NCI-H446 treated with DMSO at 0.1 percent for 48 hours (cell line): ENCODE results near the gene NTPCR.
"Not testable (repeated sequence)": the region's sequence is repeated elsewhere in the genome, so short reads cannot be mapped to it uniquely, and the experiment has no call there.

Experiments
- DNase-seq: peaks from one replicate; lab custom pipeline; 2025; lab: John Stamatoyannopoulos, UW

The NTPCR gene

DNA sequence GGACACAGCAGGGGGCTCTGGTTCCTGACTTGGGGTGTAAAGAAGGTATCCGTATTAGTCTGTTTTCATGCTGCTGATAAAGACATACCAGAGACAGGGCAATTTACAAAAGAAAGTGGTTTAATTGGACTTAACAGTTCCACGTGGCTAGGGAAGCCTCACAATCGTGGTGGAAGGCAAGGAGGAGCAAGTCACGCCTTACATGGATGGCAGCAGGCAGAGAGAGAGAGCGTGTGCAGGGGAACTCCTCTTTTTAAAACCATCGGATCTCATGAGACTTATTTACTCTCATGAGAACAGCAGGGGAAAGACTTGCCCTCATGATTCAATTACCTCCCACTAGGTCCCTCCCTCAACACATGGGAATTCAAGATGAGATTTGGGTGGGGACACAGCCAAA lies 23.2 kb upstream of the NTPCR start:
- DNase-seq: not testable (repeated sequence)

DNA sequence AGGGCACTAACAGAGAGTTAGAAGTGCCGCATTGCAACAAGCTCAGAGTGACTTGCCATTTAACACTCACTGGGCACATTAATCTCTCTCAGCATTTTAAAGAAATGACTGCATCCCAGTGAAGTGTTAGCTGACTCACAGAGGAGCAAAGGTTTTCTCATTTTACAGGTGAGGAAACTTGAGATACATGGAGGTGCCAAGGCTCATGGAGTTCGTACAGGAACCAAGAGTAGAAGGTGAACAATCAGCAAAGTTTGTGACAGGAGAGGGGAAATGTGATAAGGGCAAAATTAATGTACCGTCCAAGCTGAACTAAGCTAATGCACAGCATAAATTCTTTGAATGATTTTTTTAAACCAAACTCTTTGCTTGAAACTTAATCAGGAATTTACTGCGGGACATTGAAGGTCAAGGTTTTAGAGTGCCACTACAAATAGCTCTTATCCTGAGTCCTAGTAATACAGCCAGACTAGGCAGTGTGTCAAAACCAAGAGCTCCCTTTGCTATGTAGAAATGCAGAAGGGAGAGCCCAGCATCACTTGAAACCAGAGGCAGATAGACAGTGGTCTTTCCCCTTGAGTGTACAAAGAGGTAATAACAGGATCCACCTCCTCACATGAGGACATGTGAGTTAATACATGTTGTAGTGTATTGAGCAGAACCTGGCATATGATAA lies 22.4 kb upstream of the NTPCR start:
- no peak for DNase-seq

DNA sequence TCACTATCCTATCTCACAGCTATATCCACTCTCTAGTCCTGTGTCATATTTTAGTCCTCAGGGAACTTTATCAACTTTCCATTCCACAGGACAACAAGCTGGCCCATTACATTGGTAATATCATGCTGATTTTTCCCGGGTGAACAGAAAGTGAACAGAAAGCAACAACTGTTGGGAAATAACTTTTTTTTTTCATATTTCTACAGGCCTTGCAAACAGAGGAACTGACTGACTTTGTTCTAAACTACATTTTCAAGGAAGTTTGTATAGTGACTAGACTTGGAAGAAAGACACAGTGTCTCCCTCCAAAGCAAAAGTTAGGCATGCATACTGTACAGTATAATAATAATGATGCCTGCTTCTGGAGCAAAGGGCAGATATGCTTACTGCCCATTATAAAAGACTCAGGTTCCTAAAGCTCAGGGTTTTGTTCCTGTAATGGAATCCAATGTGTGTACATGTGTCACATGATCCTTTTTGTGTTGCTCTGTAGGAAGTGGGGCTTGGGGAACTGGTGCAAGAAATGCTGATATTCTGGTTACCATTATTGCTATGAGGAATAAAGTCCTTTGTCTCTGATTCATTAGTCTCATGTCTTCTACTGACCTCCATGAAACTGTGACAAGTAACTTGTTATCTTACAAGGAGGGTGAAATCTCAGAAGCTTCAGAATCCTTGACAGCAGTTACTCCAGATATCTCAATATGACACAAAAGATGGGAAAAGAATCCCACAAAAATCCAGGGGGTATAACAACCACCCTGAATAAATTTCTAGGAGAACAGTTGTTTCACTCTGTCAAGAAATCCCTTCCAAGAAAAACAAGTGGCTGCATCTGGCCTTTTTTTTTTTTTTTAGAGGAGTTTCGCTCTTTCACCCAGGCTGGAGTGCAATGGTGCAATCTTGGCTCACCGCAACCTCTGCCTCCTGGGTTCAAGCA lies 17.7 kb upstream of the NTPCR start:
- DNase-seq: no peak

DNA sequence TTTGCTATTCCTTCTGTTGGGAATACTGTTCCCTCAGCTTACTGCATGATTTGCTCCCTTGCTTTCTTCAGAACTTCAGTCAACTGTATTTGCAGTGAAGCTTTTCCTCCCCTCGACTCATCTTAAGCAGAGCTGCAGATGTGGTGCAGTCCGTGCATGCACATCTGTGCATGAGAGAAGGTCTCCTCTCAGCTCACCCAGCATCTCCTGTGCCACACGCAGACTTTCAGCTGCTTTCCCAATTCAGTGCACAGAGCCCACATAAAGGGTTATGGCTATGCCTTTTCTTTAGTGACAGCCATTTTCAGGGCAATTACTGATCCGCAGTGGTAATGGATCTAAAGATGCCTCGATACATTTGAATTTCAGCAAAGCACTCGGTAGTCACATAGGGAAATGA lies 13.5 kb upstream of the NTPCR start:
- no peak for DNase-seq

DNA sequence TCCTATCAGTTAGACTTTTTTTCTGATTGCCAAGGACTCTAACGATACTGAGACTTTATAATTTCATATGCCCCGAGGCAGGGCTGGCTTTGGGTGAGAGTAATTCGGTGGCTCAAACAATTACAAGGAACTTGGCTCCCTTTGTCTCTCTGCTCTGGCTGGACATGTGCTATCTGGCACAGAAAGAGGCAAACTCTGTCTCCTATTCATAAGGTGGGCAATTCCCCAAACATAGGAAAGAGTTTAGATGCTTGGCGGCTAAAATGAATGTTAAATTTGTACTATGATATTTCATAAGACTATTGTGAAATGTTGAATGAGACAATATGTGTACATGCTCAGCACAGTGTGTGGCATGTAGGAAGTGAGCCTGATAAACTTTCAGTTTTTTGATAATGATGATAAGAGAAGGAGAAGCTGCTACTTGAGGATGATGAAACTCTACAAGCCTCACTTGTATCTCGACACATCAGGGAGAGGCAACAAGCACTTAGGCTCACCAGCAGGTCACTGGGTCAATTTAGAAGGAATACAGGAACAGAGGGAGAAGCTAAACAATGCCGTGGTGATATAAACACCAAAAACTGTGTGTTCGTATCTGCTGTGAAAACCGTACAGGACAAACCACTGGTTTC lies 12.6 kb upstream of the NTPCR start:
- no peak for DNase-seq

DNA sequence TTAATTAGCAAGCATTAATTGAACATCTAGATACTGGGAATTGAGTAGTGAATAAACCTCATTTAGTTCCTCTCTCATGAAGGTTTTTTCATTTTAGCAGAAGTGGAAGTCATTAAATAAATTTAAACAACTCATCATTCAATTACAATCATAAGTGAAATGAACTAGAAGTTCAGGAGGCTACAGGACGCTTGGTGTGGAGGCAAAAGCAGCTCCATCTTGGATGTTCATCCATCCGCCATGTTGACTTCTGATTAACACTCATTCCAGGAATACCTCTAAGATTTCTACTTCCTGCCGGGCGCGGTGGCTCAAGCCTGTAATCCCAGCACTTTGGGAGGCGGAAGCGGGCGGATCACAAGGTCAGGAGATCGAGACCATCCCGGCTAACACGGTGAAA lies 11.5 kb upstream of the NTPCR start:
- no peak for DNase-seq

DNA sequence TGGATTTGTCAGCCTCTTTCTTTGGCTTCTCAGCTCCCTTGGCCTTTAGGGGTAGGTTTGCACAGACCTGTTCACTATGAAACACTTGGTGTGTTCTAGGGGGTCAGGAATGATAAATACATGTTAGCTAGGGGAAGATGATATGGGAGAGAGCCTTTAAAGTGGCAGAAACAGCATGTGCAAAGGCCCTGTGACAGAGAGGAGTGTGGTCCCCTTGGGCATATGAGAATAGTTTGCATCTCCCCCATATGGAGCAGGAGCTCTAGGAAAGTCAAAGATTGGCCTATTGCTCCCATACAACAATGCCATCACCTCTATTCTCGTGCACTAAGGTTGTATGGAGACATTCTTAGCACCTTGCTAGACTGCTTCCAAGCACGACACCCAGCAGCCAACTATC lies 10.7 kb upstream of the NTPCR start:
- DNase-seq: no peak

DNA sequence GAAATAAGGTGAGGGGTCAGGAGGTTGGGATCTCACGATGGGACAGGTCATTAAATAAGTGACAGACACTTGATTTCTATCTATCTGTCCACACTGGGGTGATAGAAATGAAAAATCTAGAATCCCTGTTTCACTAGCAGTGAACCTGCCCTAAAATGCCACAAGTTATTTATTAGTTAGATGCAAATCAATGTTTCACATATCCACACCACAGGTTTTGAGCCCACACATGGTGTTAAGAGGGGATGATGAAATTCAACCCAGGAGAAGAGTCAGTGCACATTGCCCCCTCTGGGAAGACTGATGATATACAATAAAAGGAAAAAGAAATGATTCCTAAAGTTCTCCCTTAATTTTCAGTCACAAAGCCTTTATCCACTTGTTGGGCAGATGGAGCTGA lies 10.1 kb upstream of the NTPCR start:
- DNase-seq: no peak

DNA sequence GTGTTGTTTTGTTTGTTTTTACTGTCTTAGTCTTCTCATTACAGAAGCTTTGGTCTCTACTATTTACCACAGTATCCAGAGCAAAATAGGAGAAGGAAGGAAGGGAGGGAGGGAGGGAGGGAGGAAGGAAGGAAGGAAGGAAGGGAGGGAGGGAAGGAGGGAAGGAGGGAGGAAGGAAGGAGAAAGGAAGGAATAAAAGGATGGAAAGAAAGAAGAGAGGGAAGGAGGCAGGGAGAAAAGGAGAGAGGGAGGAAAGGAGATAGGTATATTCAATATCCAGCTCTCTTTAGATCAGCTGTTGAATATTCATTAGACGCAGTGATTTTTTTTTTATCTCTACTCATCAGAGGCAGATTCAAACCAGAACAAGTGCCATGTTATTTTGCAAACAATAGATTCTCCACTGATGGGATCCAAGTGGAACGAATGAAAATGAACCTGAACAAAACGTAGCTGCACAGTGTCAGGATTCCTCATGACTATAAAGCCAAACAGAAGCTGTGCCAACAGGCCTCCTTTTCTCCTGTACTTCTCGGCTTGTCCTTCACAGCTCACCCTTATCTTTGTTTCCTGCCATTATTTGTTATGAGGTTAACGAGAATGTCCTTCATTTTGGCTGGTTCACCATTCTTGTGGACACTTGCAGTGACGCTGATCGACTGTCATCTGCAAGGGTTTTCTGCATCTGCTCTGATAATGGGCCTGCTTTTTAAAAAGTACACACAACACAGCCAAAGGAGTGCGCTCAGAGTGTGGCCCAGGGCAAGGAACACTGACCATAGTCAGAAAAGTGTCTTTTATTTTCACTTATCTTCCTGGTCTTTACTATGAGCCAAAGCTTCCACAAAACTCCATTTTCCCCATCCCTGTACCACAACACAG lies 7.8 kb upstream of the NTPCR start:
- no peak for DNase-seq

DNA sequence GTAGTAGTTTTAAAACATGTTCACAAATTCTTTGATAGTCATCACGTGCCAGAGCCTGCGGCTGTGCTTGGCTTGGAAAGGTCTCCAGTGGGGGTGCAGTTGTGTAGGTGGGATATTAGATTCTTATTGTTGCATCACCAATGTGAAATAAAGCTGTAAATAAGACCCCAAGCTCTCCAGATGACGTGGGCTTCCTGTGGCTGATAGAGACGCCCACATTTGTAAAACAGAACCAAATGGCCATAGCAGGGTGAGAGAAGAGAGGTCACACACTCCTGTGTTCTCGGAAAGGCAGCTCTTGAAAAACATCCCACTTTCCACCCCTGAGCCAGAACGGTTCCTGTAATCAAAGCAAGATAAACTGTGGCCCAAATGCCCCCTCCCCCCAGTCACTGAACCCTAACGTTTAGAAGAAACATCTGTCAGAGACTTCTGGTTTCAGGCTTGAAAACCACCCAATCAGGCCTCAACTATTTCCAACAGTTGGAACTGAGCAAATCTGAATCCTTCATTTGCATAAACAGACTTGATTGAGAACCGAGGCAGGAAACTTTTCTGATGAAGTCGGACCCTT lies 6.6 kb upstream of the NTPCR start:
- DNase-seq: no peak

DNA sequence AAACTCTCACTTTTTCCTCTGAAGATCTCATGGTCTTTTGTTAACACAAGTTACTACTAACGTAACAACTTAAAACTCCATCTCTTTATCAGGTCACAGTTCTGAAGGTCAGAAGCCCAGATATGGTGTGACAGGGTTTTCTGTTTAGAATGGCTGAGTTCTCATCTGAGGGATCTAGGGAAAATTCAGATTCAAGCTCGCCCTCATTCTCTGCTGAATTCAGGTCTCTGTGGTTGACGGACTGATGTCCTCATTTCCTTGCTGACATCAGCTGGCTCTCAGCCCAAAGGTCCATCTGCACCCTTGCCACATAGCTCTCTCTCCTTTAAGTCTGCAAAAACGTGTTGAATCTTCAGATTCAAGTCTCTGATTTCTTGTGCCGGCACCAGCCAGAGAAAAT lies 6.1 kb upstream of the NTPCR start:
- no peak for DNase-seq

DNA sequence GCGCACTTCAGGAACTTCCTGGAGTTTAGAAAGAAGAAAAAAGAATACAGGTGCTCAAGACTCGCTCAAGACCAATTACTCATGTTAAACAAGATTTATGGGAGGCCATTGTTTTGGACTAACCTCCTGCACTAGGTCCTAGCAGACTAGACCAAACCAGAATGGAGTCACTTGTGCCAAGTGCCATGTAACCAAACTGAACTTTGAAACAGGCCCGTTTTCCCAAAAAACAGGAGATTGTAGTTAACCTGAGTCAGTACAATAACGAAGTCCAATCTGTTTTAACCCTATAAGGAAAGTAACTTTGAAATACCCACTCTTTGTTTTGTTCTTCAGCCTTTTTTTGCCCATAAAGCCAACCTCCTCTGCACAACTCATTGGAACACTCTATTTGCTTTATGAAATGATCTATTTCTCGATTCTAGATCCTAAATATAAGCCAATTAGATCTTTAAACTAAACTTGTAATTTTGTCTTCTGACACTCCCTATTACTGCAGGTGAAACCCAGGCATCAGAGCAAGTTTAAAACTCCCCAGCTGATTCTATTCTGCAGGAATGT lies 695 bp upstream of the NTPCR start:
- no peak for DNase-seq

DNA sequence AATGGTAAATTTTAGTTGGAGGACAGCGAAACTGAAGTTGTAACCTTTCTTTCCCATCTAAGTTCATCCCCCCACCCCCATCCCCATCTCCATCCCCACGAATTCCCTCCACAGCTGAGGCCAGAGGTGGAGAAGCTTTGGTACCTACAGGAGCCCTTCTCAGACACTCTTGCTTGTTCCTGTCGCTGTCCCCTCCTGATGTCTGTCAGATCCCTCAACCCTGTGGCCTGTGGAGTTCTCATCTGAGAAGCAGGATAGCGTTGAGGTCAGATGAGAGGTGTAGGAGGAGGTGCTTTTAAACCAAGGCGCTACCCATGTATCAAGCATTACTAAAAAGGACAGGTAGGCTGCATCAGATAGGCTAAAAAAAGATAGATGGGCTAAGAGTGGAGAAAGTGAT lies 769 bp downstream of the NTPCR start:
- DNase-seq: no peak

DNA sequence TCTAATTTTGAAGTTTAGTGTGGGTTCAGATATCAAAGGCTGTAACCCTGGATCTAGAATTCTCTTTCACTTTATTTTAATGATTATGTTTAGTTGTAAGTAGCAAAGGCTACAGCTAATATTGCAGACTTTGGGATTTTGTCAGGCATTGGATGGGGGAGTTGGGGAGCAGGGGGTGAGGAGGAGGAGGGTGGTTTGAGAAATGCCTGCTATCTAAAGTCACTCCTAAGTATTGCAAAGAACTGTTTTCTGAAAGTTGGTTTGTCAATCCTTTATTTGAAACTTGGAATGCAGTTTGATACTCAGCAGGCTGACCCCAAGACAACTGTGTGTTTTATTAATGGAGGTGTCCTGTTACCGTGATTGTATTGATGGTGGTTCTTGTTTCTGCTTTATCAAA lies 1.2 kb downstream of the NTPCR start:
- DNase-seq: no peak

DNA sequence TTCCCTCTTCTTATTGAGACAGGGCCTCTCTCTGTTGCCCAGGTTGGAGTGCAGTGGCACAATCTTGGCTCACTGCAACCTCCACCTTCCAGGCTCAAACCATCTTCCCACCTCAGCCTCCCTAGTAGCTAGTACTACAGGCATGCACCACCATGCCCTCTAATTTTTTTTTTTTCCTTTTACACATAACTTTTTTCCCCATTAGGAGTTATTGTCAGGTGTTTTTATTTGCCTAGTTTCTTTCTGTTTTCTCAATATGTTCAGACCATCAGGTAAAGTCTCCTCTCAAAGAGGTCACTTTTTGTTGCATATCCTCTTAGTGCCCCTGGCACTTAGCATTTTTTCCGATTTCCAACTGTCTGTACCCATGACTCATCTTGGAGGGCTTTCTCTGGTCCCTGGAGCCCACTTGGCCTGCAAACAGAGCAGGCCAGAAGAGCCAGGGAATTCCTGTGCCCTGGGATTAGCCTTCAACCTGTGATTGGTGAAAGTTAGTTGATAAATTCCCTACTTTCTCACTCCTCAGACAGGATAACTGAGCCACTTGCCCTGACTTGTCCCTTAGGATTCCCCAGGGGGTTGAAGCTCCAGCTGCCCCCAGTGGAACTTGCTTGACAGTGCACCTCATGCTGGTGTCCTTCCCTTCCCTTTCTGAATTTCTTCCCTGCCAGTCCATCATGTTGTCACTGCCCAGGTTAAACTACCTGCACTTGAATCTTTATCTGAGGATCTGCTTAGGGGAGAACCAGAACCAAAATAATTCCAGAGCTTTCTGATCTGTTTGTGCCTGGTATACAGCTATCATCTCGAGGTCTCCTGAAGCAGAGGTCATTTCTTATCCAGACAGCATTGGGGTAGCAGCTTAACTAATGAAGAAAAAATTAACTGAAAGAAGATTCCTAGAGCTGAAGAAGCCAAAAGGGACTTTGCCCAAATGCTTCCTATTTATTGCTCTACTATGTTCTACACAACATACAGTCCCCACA lies 2.4 kb downstream of the NTPCR start:
- peak; percentile 25 for DNase-seq

DNA sequence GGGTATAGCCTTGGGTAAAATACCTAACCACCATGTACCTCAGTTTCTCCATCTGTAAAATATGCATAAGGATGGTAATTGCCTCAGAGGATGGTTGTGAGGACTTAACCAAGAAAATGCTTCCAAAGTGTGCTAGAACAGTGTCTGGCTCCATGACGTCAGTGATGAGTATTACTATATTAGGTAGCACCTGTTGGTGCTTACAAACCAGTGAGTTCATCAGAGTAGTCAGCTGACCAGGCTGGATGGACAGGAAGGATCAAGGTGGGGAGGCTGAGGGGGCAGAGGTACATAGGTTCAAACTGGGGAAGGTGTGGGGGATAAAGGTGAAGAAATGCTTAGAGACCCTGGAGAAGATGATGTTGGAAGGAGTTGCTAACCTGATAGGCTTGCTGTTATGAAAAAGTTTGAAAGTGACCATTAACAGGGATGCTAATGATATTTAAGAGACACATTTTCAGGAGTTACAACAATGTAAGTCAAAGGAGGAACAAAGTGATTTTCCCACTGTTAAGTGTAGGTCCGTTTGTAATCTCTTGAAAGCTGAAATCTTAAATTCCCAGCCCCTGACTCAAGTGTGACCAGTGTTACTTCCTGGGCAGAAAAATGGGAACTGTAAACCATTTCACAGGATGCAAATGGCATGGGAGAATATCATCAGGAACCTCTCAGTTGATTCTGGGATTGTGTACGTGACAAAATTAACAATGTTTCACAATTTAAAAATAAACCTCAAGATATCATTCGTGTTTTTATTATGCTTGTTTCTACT lies 4.4 kb downstream of the NTPCR start:
- no peak for DNase-seq

DNA sequence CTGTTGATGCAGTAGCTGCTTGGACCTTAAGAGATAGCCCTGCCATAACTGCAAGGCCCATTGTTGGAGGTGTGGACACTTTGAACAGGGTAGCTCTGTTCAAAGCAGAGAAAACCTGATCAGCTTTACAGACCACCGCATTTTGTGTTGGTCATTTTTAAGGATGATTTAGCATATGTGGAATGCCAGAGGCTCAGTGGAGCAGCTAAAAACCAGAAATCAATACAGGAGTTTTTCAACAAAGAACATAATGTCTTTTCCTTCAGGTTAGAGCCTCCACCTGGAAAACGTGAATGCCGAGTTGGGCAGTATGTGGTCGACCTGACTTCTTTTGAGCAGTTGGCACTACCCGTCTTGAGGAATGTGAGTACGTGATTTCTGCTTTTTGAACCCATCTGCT lies 5.7 kb downstream of the NTPCR start:
- no peak for DNase-seq

DNA sequence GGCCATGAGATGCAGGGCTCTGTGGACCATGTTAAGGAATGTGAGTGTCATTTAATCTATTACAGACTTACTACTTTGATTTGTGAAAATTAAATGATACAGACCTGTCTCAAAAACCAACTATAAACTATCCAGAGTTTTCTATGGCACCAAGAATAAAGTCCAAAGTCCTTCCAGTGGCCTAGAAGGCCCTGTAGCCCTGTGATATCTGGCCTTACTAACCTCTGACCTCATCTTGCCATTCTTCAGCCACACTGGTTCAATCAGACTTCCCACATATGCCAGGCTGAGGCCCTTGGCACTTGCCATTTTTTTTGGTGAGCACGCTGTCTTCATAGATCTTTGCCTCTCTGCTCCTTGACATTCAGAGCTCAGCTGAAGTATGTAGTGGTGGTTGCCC lies 7.7 kb downstream of the NTPCR start:
- DNase-seq: no peak
